HG02642 (cell line): Measurements from ENCODE around the gene TMPRSS15.

Experiments
- ATAC-seq: cut with Tn5 transposase; IDR thresholded peaks from one replicate; pipeline ENCODE4 v1.9.1; 2021; ENCODE audit warnings: mild to moderate bottlenecking; ENCODE audit not compliant: unreplicated experiment, poor library complexity

The TMPRSS15 gene

GRCh38 chr21:18354947-18355346 lies 48.6 kb downstream of the TMPRSS15 start:
- no peak for ATAC-seq

- ATAC-seq = no peak
These were observed 53.4 kb downstream of the TMPRSS15 start for GRCh38 chr21:18350216-18350615.

GRCh38 chr21:18349468-18349867 lies 54.1 kb downstream of the TMPRSS15 start:
- ATAC-seq = no peak

GRCh38 chr21:18340387-18340942 lies 63.1 kb downstream of the TMPRSS15 start:
- no peak for ATAC-seq

GRCh38 chr21:18335651-18336236 lies 67.8 kb downstream of the TMPRSS15 start:
- ATAC-seq = no peak

- no peak for ATAC-seq
These were observed 69.5 kb downstream of the TMPRSS15 start for GRCh38 chr21:18334066-18334465.

GRCh38 chr21:18318156-18318555 lies 85.4 kb downstream of the TMPRSS15 start:
- ATAC-seq = no peak

- ATAC-seq = no peak
These were observed 105.4 kb downstream of the TMPRSS15 start for GRCh38 chr21:18298228-18298627.

- no peak for ATAC-seq
These were observed 109.5 kb downstream of the TMPRSS15 start for GRCh38 chr21:18294100-18294499.

GRCh38 chr21:18289876-18290275 lies 113.7 kb downstream of the TMPRSS15 start:
- ATAC-seq = no peak

GRCh38 chr21:18285379-18285778 lies 118.2 kb downstream of the TMPRSS15 start:
- ATAC-seq = no peak

GRCh38 chr21:18275781-18276180 lies 127.8 kb downstream of the TMPRSS15 start:
- no peak for ATAC-seq

GRCh38 chr21:18274370-18274769 lies 129.2 kb downstream of the TMPRSS15 start:
- ATAC-seq = no peak

GRCh38 chr21:18273400-18273799 lies 130.2 kb downstream of the TMPRSS15 start:
- no peak for ATAC-seq

- ATAC-seq = no peak
These were observed 133.7 kb downstream of the TMPRSS15 start for GRCh38 chr21:18269856-18270255.

GRCh38 chr21:18268906-18269305 lies 134.7 kb downstream of the TMPRSS15 start:
- ATAC-seq = no peak

- ATAC-seq = no peak
These were observed 136.1 kb downstream of the TMPRSS15 start for GRCh38 chr21:18267496-18267895.

- ATAC-seq = no peak
These were observed 137.6 kb downstream of the TMPRSS15 start for GRCh38 chr21:18265944-18266343.

- ATAC-seq = no peak
These were observed 149.8 kb downstream of the TMPRSS15 start for GRCh38 chr21:18253799-18254198.

GRCh38 chr21:18253221-18253620 lies 150.4 kb downstream of the TMPRSS15 start:
- ATAC-seq = no peak

GRCh38 chr21:18252680-18253079 lies 150.9 kb downstream of the TMPRSS15 start:
- no peak for ATAC-seq

- ATAC-seq = no peak
These were observed 151.3 kb downstream of the TMPRSS15 start for GRCh38 chr21:18252256-18252655.
